Lung (tissue), 12 donors: ENCODE measurements around the gene REEP3. TPM values are rescaled to one million over a fixed set of nuclear protein-coding genes. Genes with fewer than 3 reads are reported as not detected.
A peak's percentile ranks its signal among the peaks of the same experiment; 100 is the strongest.

Experiments used
- ATAC-seq: fragments of 200-7000 bp; cut with Tn5 transposase; one replicate; pipeline ENCODE4 v1.9.1; 2020; ENCODE audit warnings: moderate number of reproducible peaks; ENCODE audit not compliant: insufficient read depth, low FRiP score
- DNase-seq, 3 donors: peaks; one replicate each; pipeline ENCODE4 v3.0.0-alpha.2; 2013 to 2017
- H3K27ac ChIP-seq, 2 donors: one replicate each; pipeline ENCODE4 v1.5.1; 2013; ENCODE audit warnings: mild to moderate bottlenecking in 2 of 2, moderate library complexity in 2 of 2, control low read depth in 1 of 2, inconsistent platforms in 1 of 2, low read depth in 1 of 2, low read length in 1 of 2
- H3K27me3 ChIP-seq, 3 donors: one replicate each; pipeline ENCODE4 v1.5.1; 2013; ENCODE audit warnings: low read length in 2 of 3; ENCODE audit not compliant: control insufficient read depth in 3 of 3, insufficient read depth in 3 of 3
- H3K36me3 ChIP-seq, 4 donors: one replicate each; pipeline ENCODE4 v1.5.1; 2013; ENCODE audit warnings: low read length in 4 of 4, mild to moderate bottlenecking in 1 of 4, moderate library complexity in 1 of 4; ENCODE audit not compliant: control insufficient read depth in 4 of 4, insufficient read depth in 4 of 4
- H3K4me1 ChIP-seq, 5 donors: one replicate each; pipeline ENCODE4 v1.5.1; 2013; ENCODE audit warnings: low read length in 5 of 5, mild to moderate bottlenecking in 2 of 5, moderate library complexity in 1 of 5; ENCODE audit not compliant: control insufficient read depth in 5 of 5, insufficient read depth in 5 of 5
- H3K4me3 ChIP-seq: one replicate; pipeline ENCODE4 v1.5.1; 2013; ENCODE audit warnings: mild to moderate bottlenecking, control low read depth, moderate library complexity
- H3K9ac ChIP-seq, 2 donors: one replicate each; pipeline ENCODE4 v1.5.1; 2013; ENCODE audit warnings: low read length in 2 of 2, control low read depth in 1 of 2; ENCODE audit not compliant: insufficient read depth in 1 of 2
- H3K9me3 ChIP-seq, 4 donors: one replicate each; pipeline ENCODE4 v1.5.1; 2013; ENCODE audit warnings: low read length in 3 of 4, mild to moderate bottlenecking in 1 of 4, moderate library complexity in 1 of 4; ENCODE audit not compliant: control insufficient read depth in 4 of 4, insufficient read depth in 3 of 4
- CTCF ChIP-seq: IDR thresholded peaks from 2 replicates; pipeline ENCODE4 v1.5.1; 2012; ENCODE audit warnings: mild to moderate bottlenecking; ENCODE audit errors: control extremely low read depth, extremely low read depth
- WGBS, 2 donors: extraction: QIAGEN DNeasy Blood & Tissue Kit; methylation state at CpG; one replicate each; pipeline ENCODE4 v1.1.7; 2013; 5-methylcytosine and 5-hydroxymethylcytosine counted together
- polyA plus RNA-seq, 2 donors: library from polyadenylated mRNA; stranded (reverse); fragments of 200-250 nt; gene quantifications; one replicate each; pipeline ENCODE4 v1.2.1, GENCODE V29; 2013
- total RNA-seq, 2 donors: library from RNA; depleted of rRNA in 1 of 2; stranded (reverse); fragments of >200 nt in 1 of 2; gene quantifications; one replicate each; pipeline ENCODE4 v1.2.1, GENCODE V29; 2014 to 2021
- donor health status: control.
- donor health status: control.
- donor health status: Bipolar disorder and iron deficiency.
- donor health status: healthy.
- donor health status: DM: yes; HTN: yes; CAD: no.

Gene REEP3
- total and polyA plus RNA-seq, 4 donors, result 11.5 to 45.9 (median 24.5) TPM

DNA sequence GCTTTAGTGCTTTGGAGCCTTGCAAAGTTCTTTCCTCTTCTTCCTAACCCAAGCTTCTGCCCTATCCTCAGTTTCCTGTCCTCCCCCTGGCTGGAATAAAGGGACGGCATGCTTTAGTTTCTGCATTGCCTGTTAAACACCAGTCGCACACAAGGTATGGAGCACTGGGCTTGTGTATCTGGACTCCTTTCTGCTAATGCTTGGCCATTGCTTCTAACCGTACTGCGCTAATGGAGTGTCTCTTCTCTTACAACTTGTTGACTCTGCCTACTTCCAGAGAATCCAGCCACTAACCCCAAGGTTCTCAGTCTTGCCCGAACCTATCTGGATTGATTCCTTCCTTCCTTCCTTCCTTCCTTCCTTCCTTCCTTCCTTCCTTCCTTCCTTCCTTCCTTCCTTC is 120.6 kb downstream of the REEP3 start:
- TF ChIP-seq CTCF, result no peak
- DNase-seq (no peak), ATAC-seq (no peak)
- 69 to 76% methylated on average over 5 of the region's 5 CpGs for WGBS, 2 donors
- Histone ChIP-seq H3K9ac (no peak overlapping the region), H3K4me1 (peaks cover 2 to 15% (median 4%) of the 10 kb centered on the region in 5 donors), H3K4me3 (no peak overlapping the region), H3K9me3 (no peaks in the 10 kb centered on the region), H3K27ac (peak overlapping the region in 1 of 2 donors; percentile 76), H3K27me3 (no peaks in the 10 kb centered on the region), H3K36me3 (no peaks in the 10 kb centered on the region)

DNA sequence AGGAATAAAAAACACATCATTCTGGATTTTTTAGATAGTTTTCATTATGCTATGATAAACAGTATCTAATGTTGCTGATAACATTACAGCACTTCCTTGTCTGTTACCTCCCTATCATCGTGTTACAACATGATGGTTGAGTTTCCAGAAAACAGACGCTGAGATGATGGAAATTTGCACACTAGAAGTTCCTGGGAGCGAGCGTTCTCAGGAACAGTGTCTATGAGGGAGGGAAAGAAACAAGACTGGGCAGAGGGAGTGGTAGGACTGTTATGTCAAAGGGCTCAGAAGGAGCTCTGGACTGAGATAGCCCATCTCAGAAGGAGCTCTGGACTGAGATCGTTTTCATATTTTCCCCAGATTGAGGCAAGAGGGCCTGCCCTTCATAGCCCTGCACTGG is 121.6 kb downstream of the REEP3 start:
- Histone ChIP-seq H3K27ac (peak overlapping the region in 1 of 2 donors; percentile 13), H3K4me3 (no peak overlapping the region), H3K9ac (no peak overlapping the region), H3K9me3 (no peaks in the 10 kb centered on the region), H3K27me3 (no peaks in the 10 kb centered on the region), H3K36me3 (no peaks in the 10 kb centered on the region), H3K4me1 (peaks cover 2 to 15% (median 4%) of the 10 kb centered on the region in 5 donors)
- ATAC-seq (no peak), DNase-seq (no peak)
- TF ChIP-seq CTCF, result no peak
- WGBS, 2 donors, result 82 to 86% methylated on average over 5 of the region's 5 CpGs

- DNase-seq (no peak), ATAC-seq (no peak)
- no peak for TF ChIP-seq CTCF
- H3K4me3 ChIP-seq, result no peak overlapping the region
- no peak overlapping the region for H3K9ac ChIP-seq
- H3K27me3 ChIP-seq, result no peaks in the 10 kb centered on the region
- H3K27ac ChIP-seq, result peak overlapping the region; percentile 85 to 93
- 64 to 65% methylated on average over 4 of the region's 4 CpGs for WGBS, 2 donors
- H3K4me1 ChIP-seq, result peaks cover 2 to 15% (median 4%) of the 10 kb centered on the region in 5 donors
- no peaks in the 10 kb centered on the region for H3K9me3 ChIP-seq
- no peaks in the 10 kb centered on the region for H3K36me3 ChIP-seq
Observed at GRCh38 chr10:63644418-63645142, 123.4 kb downstream of the REEP3 start.
